ENCODE results near the gene HDHD3.

HDHD3 gene

GRCh38 chr9:113359385-113359784, 17.4 kb downstream of the HDHD3 start:
- no peak for DNase-seq (ENCODE audit: low spot score)
- TF ChIP-seq, protein P1, sequence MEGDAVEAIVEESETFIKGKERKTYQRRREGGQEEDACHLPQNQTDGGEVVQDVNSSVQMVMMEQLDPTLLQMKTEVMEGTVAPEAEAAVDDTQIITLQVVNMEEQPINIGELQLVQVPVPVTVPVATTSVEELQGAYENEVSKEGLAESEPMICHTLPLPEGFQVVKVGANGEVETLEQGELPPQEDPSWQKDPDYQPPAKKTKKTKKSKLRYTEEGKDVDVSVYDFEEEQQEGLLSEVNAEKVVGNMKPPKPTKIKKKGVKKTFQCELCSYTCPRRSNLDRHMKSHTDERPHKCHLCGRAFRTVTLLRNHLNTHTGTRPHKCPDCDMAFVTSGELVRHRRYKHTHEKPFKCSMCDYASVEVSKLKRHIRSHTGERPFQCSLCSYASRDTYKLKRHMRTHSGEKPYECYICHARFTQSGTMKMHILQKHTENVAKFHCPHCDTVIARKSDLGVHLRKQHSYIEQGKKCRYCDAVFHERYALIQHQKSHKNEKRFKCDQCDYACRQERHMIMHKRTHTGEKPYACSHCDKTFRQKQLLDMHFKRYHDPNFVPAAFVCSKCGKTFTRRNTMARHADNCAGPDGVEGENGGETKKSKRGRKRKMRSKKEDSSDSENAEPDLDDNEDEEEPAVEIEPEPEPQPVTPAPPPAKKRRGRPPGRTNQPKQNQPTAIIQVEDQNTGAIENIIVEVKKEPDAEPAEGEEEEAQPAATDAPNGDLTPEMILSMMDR (IDR thresholded peaks at IDR 0.05; ENCODE audit: extremely low read depth, missing control alignments) = no peak

GRCh38 chr9:113356686-113357292, 20.0 kb downstream of the HDHD3 start:
- TF ChIP-seq, protein P1 (IDR thresholded peaks at IDR 0.05; ENCODE audit: extremely low read depth, missing control alignments) = no peak
- DNase-seq (ENCODE audit: low spot score) = no peak

GRCh38 chr9:113355040-113355596, 21.7 kb downstream of the HDHD3 start:
- TF ChIP-seq, protein P1 (IDR thresholded peaks at IDR 0.05; ENCODE audit: extremely low read depth, missing control alignments) = no peak
- no peak for DNase-seq (ENCODE audit: low spot score)

GRCh38 chr9:113352411-113352810, 24.4 kb downstream of the HDHD3 start:
- TF ChIP-seq, protein P1 (IDR thresholded peaks at IDR 0.05; ENCODE audit: extremely low read depth, missing control alignments) = no peak
- no peak for DNase-seq (ENCODE audit: low spot score)

DNA sequence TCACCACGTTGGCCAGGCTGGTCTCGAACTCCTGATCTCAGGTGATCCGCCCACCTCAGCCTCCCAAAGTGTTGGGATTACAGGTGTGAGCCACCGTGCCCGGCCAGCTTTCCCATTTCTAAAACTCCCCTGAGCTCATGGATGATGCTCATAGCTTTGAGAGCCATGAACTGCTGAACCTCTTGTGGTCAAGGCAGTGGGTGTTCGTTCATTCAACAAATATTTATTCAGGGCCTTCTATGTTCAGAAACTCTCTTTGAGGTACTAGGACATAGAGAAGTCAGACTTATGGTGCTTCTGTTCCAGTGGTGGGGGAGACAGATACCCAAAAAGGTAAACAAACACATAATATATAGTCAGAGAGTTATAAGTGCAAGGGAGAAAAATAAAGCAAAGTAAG, 24.8 kb downstream of the HDHD3 start:
- no peak for DNase-seq (ENCODE audit: low spot score)
- TF ChIP-seq, protein P1 (IDR thresholded peaks at IDR 0.05; ENCODE audit: extremely low read depth, missing control alignments) = no peak

GRCh38 chr9:113350937-113351336, 25.8 kb downstream of the HDHD3 start:
- DNase-seq (ENCODE audit: low spot score) = peak; percentile 69
- TF ChIP-seq, protein P1 (IDR thresholded peaks at IDR 0.05; ENCODE audit: extremely low read depth, missing control alignments) = no peak

- DNase-seq (ENCODE audit: low spot score) = peak; percentile 63
Measured at GRCh38 chr9:113350107-113350661, 26.6 kb downstream of the HDHD3 start.

More at GRCh38 chr9:113350107-113350661, 26.6 kb downstream of the HDHD3 start:
- TF ChIP-seq, protein P1 (IDR thresholded peaks at IDR 0.05; ENCODE audit: extremely low read depth, missing control alignments) = no peak

Measured in GM20000 (cell line).